HG03103 (cell line): Measurements from ENCODE around the gene PCDHGC4.
A peak's percentile ranks its signal among the peaks of the same experiment; 100 is the strongest.

ENCODE experiments used
- ATAC-seq: cut with Tn5 transposase; IDR thresholded peaks from one replicate; pipeline ENCODE4 v1.9.1; 2021; ENCODE audit warnings: low read depth; ENCODE audit not compliant: unreplicated experiment

PCDHGC4 gene

GRCh38 chr5:141489841-141490240, 5.0 kb downstream of the PCDHGC4 start:
- no peak for ATAC-seq

DNA sequence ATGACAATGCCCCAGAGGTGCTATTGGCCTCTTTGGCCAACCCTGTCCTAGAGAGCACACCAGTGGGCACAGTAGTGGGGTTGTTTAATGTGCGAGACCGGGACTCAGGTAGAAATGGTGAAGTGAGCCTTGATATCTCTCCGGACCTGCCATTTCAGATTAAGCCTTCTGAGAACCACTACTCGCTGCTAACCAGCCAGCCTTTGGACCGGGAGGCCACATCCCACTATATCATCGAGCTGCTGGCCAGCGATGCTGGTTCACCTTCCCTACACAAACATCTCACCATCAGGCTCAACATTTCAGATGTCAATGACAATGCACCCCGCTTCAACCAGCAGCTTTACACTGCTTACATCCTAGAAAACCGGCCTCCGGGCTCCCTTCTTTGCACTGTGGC, 5.4 kb downstream of the PCDHGC4 start:
- ATAC-seq = no peak

GRCh38 chr5:141490771-141491170, 5.9 kb downstream of the PCDHGC4 start:
- no peak for ATAC-seq

GRCh38 chr5:141491323-141492167, 6.7 kb downstream of the PCDHGC4 start:
- ATAC-seq = no peak

GRCh38 chr5:141492168-141492885, 7.5 kb downstream of the PCDHGC4 start:
- ATAC-seq = no peak

GRCh38 chr5:141493500-141494422, 8.9 kb downstream of the PCDHGC4 start:
- no peak for ATAC-seq

DNA sequence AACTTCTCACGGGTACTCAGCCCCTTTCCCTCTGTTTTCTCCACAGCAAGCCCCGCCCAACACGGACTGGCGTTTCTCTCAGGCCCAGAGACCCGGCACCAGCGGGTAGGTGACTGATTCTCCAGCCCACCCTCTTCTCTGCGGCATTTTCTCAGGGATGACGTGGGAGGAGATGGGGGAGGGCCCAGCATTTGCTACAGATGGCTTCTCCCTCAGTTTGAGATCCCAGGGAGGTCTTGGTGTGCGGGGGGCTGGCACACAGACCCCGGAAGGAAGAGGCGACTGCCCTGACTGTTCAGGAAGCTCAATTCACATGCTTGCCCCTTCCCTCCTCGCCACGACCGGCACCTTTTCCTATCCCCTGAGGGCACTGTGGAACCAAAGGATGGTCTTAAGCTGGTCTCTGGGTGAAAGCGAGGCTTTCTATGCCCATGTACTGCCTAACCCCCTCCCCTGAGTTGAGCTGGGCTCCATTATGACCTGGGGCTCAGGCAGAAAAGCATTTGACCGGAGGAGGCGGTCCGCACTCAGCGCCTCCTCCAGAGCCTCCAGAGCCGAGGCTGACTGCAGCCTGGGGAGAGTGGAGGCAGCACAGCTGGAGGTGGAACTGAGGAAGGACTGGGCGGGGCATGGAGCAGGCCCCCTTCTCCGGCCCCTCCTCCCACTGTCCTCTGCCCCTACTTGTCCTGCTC, 10.1 kb downstream of the PCDHGC4 start:
- ATAC-seq = no peak

- ATAC-seq = no peak
These were observed 10.6 kb downstream of the PCDHGC4 start for GRCh38 chr5:141495453-141495811.

DNA sequence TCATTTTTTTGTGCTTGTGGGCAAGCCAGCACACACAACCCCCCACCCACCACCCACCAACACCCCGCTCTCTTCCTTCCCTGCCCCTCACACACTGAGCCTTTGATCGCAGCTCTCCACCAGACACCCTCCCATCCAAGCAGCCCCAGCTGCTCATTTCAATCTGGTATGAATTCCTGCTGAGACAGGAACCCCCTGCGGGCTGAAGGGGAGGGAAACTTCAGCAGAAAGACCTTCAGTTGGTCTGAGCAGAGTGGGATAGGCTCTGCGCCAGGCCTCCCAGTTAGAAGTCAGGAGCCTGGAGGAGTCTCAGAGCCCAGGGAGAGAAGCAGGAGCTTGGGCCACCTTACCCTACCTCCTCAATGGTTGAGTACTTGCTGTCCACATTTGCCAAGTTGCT, 11.2 kb downstream of the PCDHGC4 start:
- no peak for ATAC-seq

DNA sequence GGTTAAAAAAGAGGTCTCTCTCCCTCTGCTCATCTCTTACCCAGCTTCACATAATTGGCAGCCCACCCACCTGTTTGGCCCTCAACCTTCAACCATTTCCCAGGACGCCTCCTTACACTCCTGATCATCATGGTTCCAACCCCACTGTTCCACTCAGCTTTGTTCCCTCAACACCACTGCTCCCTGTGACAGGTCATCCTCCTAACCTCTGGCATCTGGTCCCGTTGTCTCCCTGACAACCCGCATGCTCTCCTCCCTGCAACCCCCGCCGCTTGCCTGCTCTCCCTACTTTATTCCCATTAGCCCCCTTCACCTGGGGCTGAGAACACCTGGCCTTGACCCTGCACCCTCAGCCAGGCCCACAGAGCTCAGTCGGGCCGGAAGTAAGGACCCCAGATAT, 16.9 kb downstream of the PCDHGC4 start:
- ATAC-seq = no peak

DNA sequence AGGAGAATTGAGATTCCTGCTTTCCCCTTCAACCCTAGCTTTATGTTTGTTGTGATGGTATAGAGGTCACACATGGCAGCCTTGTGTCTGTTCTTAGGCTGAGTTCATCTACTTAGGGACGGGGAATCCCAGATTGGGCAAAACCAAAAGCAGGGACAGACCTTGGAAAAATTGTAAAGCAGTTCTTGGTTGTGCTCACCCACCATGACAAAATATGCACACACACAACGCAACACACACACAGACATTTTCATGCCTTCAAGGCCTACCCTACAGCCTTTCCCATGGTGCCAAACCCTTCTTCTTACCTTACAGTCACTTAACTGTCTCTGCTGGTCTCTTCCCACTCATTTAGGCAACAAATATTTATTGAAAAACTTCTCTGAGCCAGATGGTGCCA, 18.9 kb downstream of the PCDHGC4 start:
- ATAC-seq = no peak

GRCh38 chr5:141504216-141504615, 19.4 kb downstream of the PCDHGC4 start:
- ATAC-seq = no peak

- no peak for ATAC-seq
These were observed 21.7 kb downstream of the PCDHGC4 start for GRCh38 chr5:141506381-141507155.

GRCh38 chr5:141507387-141508091, 22.7 kb downstream of the PCDHGC4 start:
- peak; percentile 32 for ATAC-seq

- ATAC-seq = no peak
These were observed 23.6 kb downstream of the PCDHGC4 start for GRCh38 chr5:141508440-141508797.

- ATAC-seq = no peak
These were observed 24.2 kb downstream of the PCDHGC4 start for GRCh38 chr5:141508798-141509611.

GRCh38 chr5:141510160-141510559, 25.3 kb downstream of the PCDHGC4 start:
- no peak for ATAC-seq

GRCh38 chr5:141510850-141511601, 26.2 kb downstream of the PCDHGC4 start:
- no peak for ATAC-seq
